ENCODE data around the gene ZFYVE1. TPM values are rescaled to one million over a fixed set of nuclear protein-coding genes. Genes with fewer than 3 reads are reported as not detected.

Gene ZFYVE1
- total RNA-seq, 1 donor from 2014 or later = 73.9 TPM

GRCh38 chr14:72952171-72952570 is 74.7 kb downstream of the ZFYVE1 start:
- H3K36me3 ChIP-seq = peaks cover 31 to 43% of the 10 kb centered on the region in 2 donors
- no peak for DNase-seq (ENCODE audit: low spot score in 2 of 2)

GRCh38 chr14:72948481-72949138 is 78.3 kb downstream of the ZFYVE1 start:
- DNase-seq (ENCODE audit: low spot score in 2 of 2) = peak in 1 of 2 donors; percentile 79
- Histone ChIP-seq H3K9me3 (no peaks in the 10 kb centered on the region), H3K4me1 (no peaks in the 10 kb centered on the region), H3K27ac (no peak overlapping the region), H3K27me3 (no peaks in the 10 kb centered on the region), H3K36me3 (peaks cover 17 to 30% of the 10 kb centered on the region in 2 donors), H3K4me3 (no peak overlapping the region)
- intact Hi-C loops (cut with DNase I) = loop anchor here (1.0 to 5.0 kb wide), 2 partner anchors 41 to 431 kb away; no protein-coding TSS in a partner anchor
- peak; percentile 47 to 93 (median 87) for TF ChIP-seq CTCF (IDR thresholded peaks at IDR 0.05)

More at GRCh38 chr14:72952171-72952570, 74.7 kb downstream of the ZFYVE1 start:
- Histone ChIP-seq H3K27ac (no peak overlapping the region), H3K4me1 (no peaks in the 10 kb centered on the region), H3K27me3 (no peaks in the 10 kb centered on the region), H3K9me3 (no peaks in the 10 kb centered on the region), H3K4me3 (no peak overlapping the region)
- intact Hi-C loops (cut with DNase I) = no loop called here
- TF ChIP-seq CTCF (IDR thresholded peaks at IDR 0.05) = no peak

- Histone ChIP-seq H3K36me3 (peaks cover 27 to 39% of the 10 kb centered on the region in 2 donors), H3K27me3 (no peaks in the 10 kb centered on the region), H3K27ac (no peak overlapping the region), H3K4me1 (no peaks in the 10 kb centered on the region), H3K4me3 (no peak overlapping the region), H3K9me3 (no peaks in the 10 kb centered on the region)
- no peak for TF ChIP-seq CTCF (IDR thresholded peaks at IDR 0.05)
- intact Hi-C loops (cut with DNase I) = loop anchor here (1.0 to 5.0 kb wide), 2 partner anchors 40 to 430 kb away; no protein-coding TSS in a partner anchor
- no peak for DNase-seq (ENCODE audit: low spot score in 2 of 2)
These were observed 79.3 kb downstream of the ZFYVE1 start for GRCh38 chr14:72947366-72948160.

- no peaks in the 10 kb centered on the region for H3K9me3 ChIP-seq
- TF ChIP-seq CTCF (IDR thresholded peaks at IDR 0.05) = no peak
- no peaks in the 10 kb centered on the region for H3K27me3 ChIP-seq
- no peak for DNase-seq (ENCODE audit: low spot score in 2 of 2)
- H3K27ac ChIP-seq = no peak overlapping the region
- peaks cover 30 to 42% of the 10 kb centered on the region in 2 donors for H3K36me3 ChIP-seq
- H3K4me3 ChIP-seq = no peak overlapping the region
- intact Hi-C loops (cut with DNase I) = loop anchor here (5.0 kb wide), 1 partner anchor 39 kb away; no protein-coding TSS in a partner anchor
- no peaks in the 10 kb centered on the region for H3K4me1 ChIP-seq
These were observed 80.4 kb downstream of the ZFYVE1 start for GRCh38 chr14:72946491-72946890.

- no peak for TF ChIP-seq CTCF (IDR thresholded peaks at IDR 0.05)
- intact Hi-C loops (cut with DNase I) = loop anchor here (5.0 kb wide), 1 partner anchor 38 kb away; no protein-coding TSS in a partner anchor
- Histone ChIP-seq H3K9me3 (no peaks in the 10 kb centered on the region), H3K27ac (no peak overlapping the region), H3K27me3 (no peaks in the 10 kb centered on the region), H3K4me1 (no peaks in the 10 kb centered on the region), H3K36me3 (peaks cover 33 to 51% of the 10 kb centered on the region in 2 donors), H3K4me3 (no peak overlapping the region)
- no peak for DNase-seq (ENCODE audit: low spot score in 2 of 2)
These were observed 81.4 kb downstream of the ZFYVE1 start for GRCh38 chr14:72945356-72946027.
